Loucy (cell line): ENCODE data around the gene PPP1R18.

ENCODE experiments used
- H2AFZ ChIP-seq: fragments of 200-600 bp; sonication (generic); 2 replicates; pipeline ENCODE4 v1.6.0; 2016; ENCODE audit warnings: antibody characterized with exemption, mild to moderate bottlenecking, low read length, moderate library complexity
- H3F3A ChIP-seq: fragments of 200-600 bp; 2 replicates; pipeline ENCODE4 v1.6.0; 2016; ENCODE audit warnings: antibody characterized with exemption, low read depth, mild to moderate bottlenecking
- H3K27me3 ChIP-seq: fragments of 200-600 bp; sonication (generic); 2 replicates; pipeline ENCODE4 v1.6.1; 2014; ENCODE audit warnings: low read length, mild to moderate bottlenecking; ENCODE audit not compliant: insufficient read depth, poor library complexity, severe bottlenecking
- H3K36me3 ChIP-seq: fragments of 200-600 bp; sonication (generic); 2 replicates; pipeline ENCODE4 v1.6.1; 2016; ENCODE audit warnings: low read length; ENCODE audit not compliant: insufficient read depth
- H3K4me1 ChIP-seq: fragments of 200-600 bp; sonication (generic); 2 replicates; pipeline ENCODE4 v1.5.1; 2014; ENCODE audit warnings: low read length, mild to moderate bottlenecking; ENCODE audit not compliant: insufficient read depth, poor library complexity, severe bottlenecking
- H3K4me2 ChIP-seq: fragments of 200-600 bp; sonication (generic); 2 replicates; pipeline ENCODE4 v1.6.0; 2014; ENCODE audit warnings: antibody characterized with exemption, low read length, low read depth, mild to moderate bottlenecking; ENCODE audit not compliant: poor library complexity, severe bottlenecking
- H3K4me3 ChIP-seq: fragments of 200-600 bp; sonication (generic); 2 replicates; pipeline ENCODE4 v1.5.1; 2014; ENCODE audit warnings: low read length, mild to moderate bottlenecking, mixed read lengths; ENCODE audit not compliant: poor library complexity, severe bottlenecking
- H3K79me2 ChIP-seq: fragments of 200-600 bp; sonication (generic); 2 replicates; pipeline ENCODE4 v1.6.1; 2014; ENCODE audit warnings: low read length; ENCODE audit not compliant: insufficient read depth
- H3K9ac ChIP-seq: fragments of 200-600 bp; sonication (generic); 2 replicates; pipeline ENCODE4 v1.6.0; 2014; ENCODE audit warnings: mild to moderate bottlenecking, low read depth, low read length, moderate library complexity; ENCODE audit not compliant: poor library complexity, severe bottlenecking
- H3K9me2 ChIP-seq: fragments of 200-600 bp; sonication (generic); replicated peaks from 2 replicates; pipeline ENCODE4 v1.6.1; 2016; ENCODE audit warnings: low read depth, low read length, mixed read lengths
- H3K9me3 ChIP-seq: fragments of 200-600 bp; sonication (generic); 2 replicates; pipeline ENCODE4 v1.6.1; 2014; ENCODE audit warnings: mild to moderate bottlenecking, antibody characterized with exemption, low read length, low read depth; ENCODE audit not compliant: insufficient read depth
- H4K20me1 ChIP-seq: fragments of 200-600 bp; sonication (generic); 2 replicates; pipeline ENCODE4 v1.6.0; 2014; ENCODE audit warnings: antibody characterized with exemption, low read length, mild to moderate bottlenecking; ENCODE audit not compliant: insufficient read depth, poor library complexity, severe bottlenecking
- CTCF ChIP-seq: fragments of 200-600 bp; sonication (generic); conservative IDR thresholded peaks from 2 replicates; pipeline ENCODE4 v1.5.1; 2014; ENCODE audit warnings: mild to moderate bottlenecking, antibody characterized with exemption, low read length
- EZH2phosphoT487 ChIP-seq: fragments of 200-600 bp; IDR thresholded peaks from 2 replicates; pipeline ENCODE4 v1.6.1; 2018; ENCODE audit warnings: antibody characterized with exemption, mild to moderate bottlenecking, moderate library complexity, borderline replicate concordance

The PPP1R18 gene

GRCh38 chr6:30655743-30656094 is 30.7 kb downstream of the PPP1R18 start:
- H3K36me3 ChIP-seq: peaks cover 79% of the 10 kb centered on the region; the same call in 1 of the 2 replicates
- no peaks in the 10 kb centered on the region; the same call in 1 of the 2 replicates for H3F3A ChIP-seq
- H3K9me2 ChIP-seq: no peaks in the 10 kb centered on the region
- TF ChIP-seq EZH2phosphoT487 (no peak), CTCF (no peak)
- no peaks in the 10 kb centered on the region for H3K27me3 ChIP-seq
- no peaks in the 10 kb centered on the region for H4K20me1 ChIP-seq
- H3K4me1 ChIP-seq: no peaks in the 10 kb centered on the region
- no peak overlapping the region for H3K4me2 ChIP-seq
- no peaks in the 10 kb centered on the region for H3K9me3 ChIP-seq
- no peak overlapping the region for H3K9ac ChIP-seq
- H2AFZ ChIP-seq: no peak overlapping the region
- no peak overlapping the region for H3K4me3 ChIP-seq
- no peaks in the 10 kb centered on the region for H3K79me2 ChIP-seq

GRCh38 chr6:30654798-30655742 is 31.4 kb downstream of the PPP1R18 start:
- Histone ChIP-seq H3K36me3 (peaks cover 76% of the 10 kb centered on the region; the same call in 1 of the 2 replicates), H3K9ac (no peak overlapping the region)

GRCh38 chr6:30651143-30651542 is 35.3 kb downstream of the PPP1R18 start:
- H3F3A ChIP-seq: no peaks in the 10 kb centered on the region; the same call in 1 of the 2 replicates
- H3K4me2 ChIP-seq: no peak overlapping the region
- peaks cover 10% of the 10 kb centered on the region for H4K20me1 ChIP-seq
- peaks cover 6% of the 10 kb centered on the region for H3K4me1 ChIP-seq
- TF ChIP-seq EZH2phosphoT487: no peak
- TF ChIP-seq CTCF: no peak
- no peak overlapping the region for H3K4me3 ChIP-seq
- no peak overlapping the region for H3K9ac ChIP-seq
- H3K9me3 ChIP-seq: no peaks in the 10 kb centered on the region
- no peaks in the 10 kb centered on the region for H3K9me2 ChIP-seq
- H3K79me2 ChIP-seq: peaks cover 32% of the 10 kb centered on the region
- H3K36me3 ChIP-seq: peaks cover 47% of the 10 kb centered on the region; the same call in 1 of the 2 replicates
- H3K27me3 ChIP-seq: no peaks in the 10 kb centered on the region
- H2AFZ ChIP-seq: no peak overlapping the region

More at GRCh38 chr6:30654798-30655742, 31.4 kb downstream of the PPP1R18 start:
- Histone ChIP-seq H3K27me3 (no peaks in the 10 kb centered on the region), H3K4me1 (no peaks in the 10 kb centered on the region), H2AFZ (no peak overlapping the region), H3K4me3 (no peak overlapping the region), H3K4me2 (no peak overlapping the region), H3F3A (no peaks in the 10 kb centered on the region; the same call in 1 of the 2 replicates), H3K9me3 (no peaks in the 10 kb centered on the region), H4K20me1 (no peaks in the 10 kb centered on the region), H3K79me2 (no peaks in the 10 kb centered on the region), H3K9me2 (no peaks in the 10 kb centered on the region)
- TF ChIP-seq CTCF (no peak), EZH2phosphoT487 (no peak)
